ENCODE results near the gene SETD6.

DNA sequence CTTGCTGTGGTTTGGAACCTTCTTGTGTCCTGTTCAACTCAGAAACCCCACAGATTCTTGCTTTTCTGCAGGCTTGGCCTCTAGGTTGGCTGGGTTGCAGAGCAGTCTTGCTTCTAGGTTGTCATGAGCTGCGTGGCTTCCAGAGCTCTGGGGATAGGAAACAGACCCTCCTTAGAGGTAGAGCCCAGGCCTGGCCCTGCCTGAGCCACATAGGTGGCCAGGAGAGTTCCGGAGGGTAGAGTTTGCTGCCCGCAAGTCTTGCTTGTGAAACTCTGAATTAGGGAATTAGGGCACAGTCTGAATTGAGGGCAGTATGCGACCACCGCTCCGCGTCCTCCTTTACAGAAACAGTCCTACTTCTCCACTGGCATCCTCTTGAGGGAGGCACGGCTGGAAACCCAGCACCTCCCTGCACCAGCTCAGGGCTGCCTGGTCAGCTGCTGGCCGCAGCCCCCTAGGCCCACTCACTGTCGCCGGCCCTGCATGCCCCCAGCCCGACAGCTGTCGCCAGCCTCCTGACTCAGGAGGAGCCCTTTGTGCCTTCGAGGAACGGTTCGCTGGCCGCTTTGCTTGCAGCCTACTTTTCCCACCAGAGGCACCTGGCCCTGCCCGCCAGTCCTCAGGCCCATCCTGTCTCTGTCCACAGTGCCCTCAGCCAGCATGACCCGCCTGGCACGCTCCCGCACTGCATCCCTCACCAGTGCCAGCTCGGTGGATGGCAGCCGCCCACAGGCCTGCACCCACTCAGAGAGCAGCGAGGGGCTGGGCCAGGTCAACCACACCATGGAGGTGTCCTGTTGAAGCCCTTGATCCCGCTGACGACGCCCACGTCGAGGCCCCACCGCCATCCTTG is 4.3 kb upstream of the SETD6 start:
- TF ChIP-seq EP300 (IDR thresholded peaks at IDR 0.05; ENCODE audit: low read depth in 2 of 2, low read length in 2 of 2): no peak
- TF ChIP-seq EP300 (CRISPR knock-in tag; IDR thresholded peaks at IDR 0.05; ENCODE audit: borderline replicate concordance): no peak
- TF ChIP-seq ARNTL (CRISPR knock-in tag; IDR thresholded peaks at IDR 0.05): no peak
- TF ChIP-seq ZNF672 (CRISPR knock-in tag; IDR thresholded peaks at IDR 0.05): no peak
- no peak for TF ChIP-seq NFIC (IDR thresholded peaks at IDR 0.05; ENCODE audit: low read length)
- no peak for TF ChIP-seq CTCF (CRISPR knock-in tag; IDR thresholded peaks at IDR 0.05)
- TF ChIP-seq ZMYM2 (CRISPR knock-in tag; IDR thresholded peaks at IDR 0.05): no peak
- TF ChIP-seq SP4 (CRISPR knock-in tag; IDR thresholded peaks at IDR 0.05): no peak
- TF ChIP-seq SOX6 (IDR thresholded peaks at IDR 0.05): no peak
- TF ChIP-seq SOX6 (CRISPR knock-in tag; IDR thresholded peaks at IDR 0.05): no peak
- no peak for TF ChIP-seq SP1 (IDR thresholded peaks at IDR 0.05)
- no peak for TF ChIP-seq SP1 (CRISPR knock-in tag; IDR thresholded peaks at IDR 0.05)
- no peak for TF ChIP-seq ZC3H4 (CRISPR knock-in tag; IDR thresholded peaks at IDR 0.05; ENCODE audit: borderline replicate concordance)
- no peak for TF ChIP-seq ZNF530 (CRISPR knock-in tag; IDR thresholded peaks at IDR 0.05; ENCODE audit: low read depth)
- no peak for TF ChIP-seq ZMYM3 (CRISPR knock-in tag; IDR thresholded peaks at IDR 0.05)
- TF ChIP-seq ZNF704 (CRISPR knock-in tag; IDR thresholded peaks at IDR 0.05; ENCODE audit: borderline replicate concordance): no peak

Measured in HepG2 (cell line).